Sigmoid colon (tissue), 4 donors: ENCODE measurements around the gene RGS9.

Experiments
- CTCF ChIP-seq, 4 experiments: fragments of 450-650 bp in 3 of 4; fragments of 200-600 bp in 1 of 4; IDR thresholded peaks; one replicate each; pipeline ENCODE4 v1.5.1; 2016 to 2019; ENCODE audit warnings: antibody characterized with exemption in 4 of 4, mild to moderate bottlenecking in 3 of 4, moderate library complexity in 2 of 4
- POLR2AphosphoS5 ChIP-seq, 4 donors: sonication (generic); formaldehyde crosslinking; IDR thresholded peaks; one replicate each; pipeline ENCODE4 v1.6.1; 2017; ENCODE audit warnings: antibody characterized with exemption in 4 of 4

- TF ChIP-seq CTCF (IDR thresholded peaks at IDR 0.05) (no peak), POLR2AphosphoS5 (IDR thresholded peaks at IDR 0.05) (no peak)
These were observed 124.8 kb downstream of the RGS9 start for GRCh38 chr17:65261682-65262636.
